GM18867 (cell line): ENCODE measurements around the gene HNF4A.
"Not testable (repeated sequence)": the region's sequence is repeated elsewhere in the genome, so short reads cannot be mapped to it uniquely, and the experiment has no call there.

Experiments
- ATAC-seq: cut with Tn5 transposase; IDR thresholded peaks from one replicate; pipeline ENCODE4 v1.9.1; 2021; ENCODE audit warnings: mild to moderate bottlenecking, moderate library complexity; ENCODE audit not compliant: unreplicated experiment

The HNF4A gene

GRCh38 chr20:44345147-44345546 is 10.4 kb upstream of the HNF4A start:
- ATAC-seq: no peak

- ATAC-seq: not testable (repeated sequence)
Observed at GRCh38 chr20:44345941-44346340, 9.6 kb upstream of the HNF4A start.

GRCh38 chr20:44348168-44348659 is 7.3 kb upstream of the HNF4A start:
- no peak for ATAC-seq

GRCh38 chr20:44349349-44349748 is 6.2 kb upstream of the HNF4A start:
- ATAC-seq: no peak

GRCh38 chr20:44350567-44350966 is 4.9 kb upstream of the HNF4A start:
- no peak for ATAC-seq

- no peak for ATAC-seq
Observed at GRCh38 chr20:44354979-44355497, 461 bp upstream of the HNF4A start.

- no peak for ATAC-seq
Observed at GRCh38 chr20:44356353-44356723, 839 bp downstream of the HNF4A start.

- ATAC-seq: no peak
Observed at GRCh38 chr20:44357020-44357419, 1.5 kb downstream of the HNF4A start.

- no peak for ATAC-seq
Observed at GRCh38 chr20:44357555-44358125, 2.1 kb downstream of the HNF4A start.

- no peak for ATAC-seq
Observed at GRCh38 chr20:44358776-44359175, 3.3 kb downstream of the HNF4A start.

- ATAC-seq: no peak
Observed at GRCh38 chr20:44360221-44360620, 4.7 kb downstream of the HNF4A start.

- no peak for ATAC-seq
Observed at GRCh38 chr20:44361021-44361420, 5.5 kb downstream of the HNF4A start.

GRCh38 chr20:44362466-44362940 is 7.0 kb downstream of the HNF4A start:
- ATAC-seq: no peak

GRCh38 chr20:44364068-44364467 is 8.6 kb downstream of the HNF4A start:
- ATAC-seq: no peak

GRCh38 chr20:44364780-44365179 is 9.3 kb downstream of the HNF4A start:
- ATAC-seq: no peak

- no peak for ATAC-seq
Observed at GRCh38 chr20:44367746-44368145, 12.2 kb downstream of the HNF4A start.

- ATAC-seq: no peak
Observed at GRCh38 chr20:44370639-44371218, 15.2 kb downstream of the HNF4A start.

- no peak for ATAC-seq
Observed at GRCh38 chr20:44382641-44383040, 27.1 kb downstream of the HNF4A start.

- no peak for ATAC-seq
Observed at GRCh38 chr20:44384423-44385027, 29.0 kb downstream of the HNF4A start.

GRCh38 chr20:44388466-44389023 is 33.0 kb downstream of the HNF4A start:
- peak; percentile 61 for ATAC-seq

GRCh38 chr20:44389871-44390270 is 34.4 kb downstream of the HNF4A start:
- ATAC-seq: no peak

- ATAC-seq: no peak
Observed at GRCh38 chr20:44390280-44390679, 34.8 kb downstream of the HNF4A start.
